Activated T-cell treated with anti-CD3 and anti-CD28 coated beads, Interleukin-2, amount 50 U/mL, for 24 hours (primary cell): ENCODE data around the gene CLDN12.
A peak's percentile ranks its signal among the peaks of the same experiment; 100 is the strongest.

Experiments used
- DNase-seq: peaks from one replicate; pipeline ENCODE4 v3.0.0-alpha.2; 2020
- H3K27ac Mint-ChIP-seq: 2 replicates; pipeline ENCODE4 v1.8.0; 2020; ENCODE audit warnings: mild to moderate bottlenecking, mixed read lengths
- H3K27me3 Mint-ChIP-seq: 2 replicates; pipeline ENCODE4 v1.8.0; 2020; ENCODE audit warnings: mixed read lengths
- H3K36me3 Mint-ChIP-seq: 2 replicates; pipeline ENCODE4 v1.8.0; 2020; ENCODE audit warnings: low read depth, mixed read lengths
- H3K4me1 Mint-ChIP-seq: 2 replicates; pipeline ENCODE4 v1.8.0; 2020; ENCODE audit warnings: low read depth, mixed read lengths
- H3K4me3 Mint-ChIP-seq: 2 replicates; pipeline ENCODE4 v1.8.0; 2020; ENCODE audit warnings: mild to moderate bottlenecking, moderate library complexity, mixed read lengths
- H3K9me3 Mint-ChIP-seq: 2 replicates; pipeline ENCODE4 v1.8.0; 2020; ENCODE audit warnings: mixed read lengths

CLDN12 gene

DNA sequence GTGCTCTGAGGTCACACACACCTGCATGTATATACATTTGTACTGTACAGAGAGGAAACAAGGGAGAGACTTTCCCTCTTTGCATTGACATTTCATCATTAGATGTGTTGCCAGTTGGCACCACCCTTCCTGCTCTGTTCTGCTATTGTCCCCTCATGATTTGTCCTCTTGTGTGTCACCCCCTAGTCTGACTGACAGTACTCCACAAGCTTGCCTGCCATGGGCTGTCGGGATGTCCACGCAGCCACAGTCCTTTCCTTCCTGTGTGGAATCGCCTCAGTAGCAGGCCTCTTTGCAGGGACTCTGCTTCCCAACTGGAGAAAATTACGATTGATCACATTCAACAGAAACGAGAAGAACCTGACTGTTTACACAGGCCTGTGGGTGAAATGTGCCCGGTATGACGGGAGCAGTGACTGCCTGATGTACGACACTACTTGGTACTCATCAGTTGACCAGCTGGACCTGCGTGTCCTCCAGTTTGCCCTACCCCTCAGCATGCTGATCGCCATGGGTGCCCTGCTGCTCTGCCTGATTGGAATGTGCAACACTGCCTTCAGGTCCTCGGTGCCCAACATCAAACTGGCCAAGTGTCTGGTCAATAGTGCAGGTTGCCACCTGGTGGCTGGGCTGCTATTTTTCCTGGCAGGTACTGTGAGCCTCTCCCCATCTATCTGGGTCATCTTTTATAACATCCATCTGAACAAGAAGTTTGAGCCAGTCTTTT, 9.4 kb downstream of the CLDN12 start:
- no peak overlapping the region for H3K27ac Mint-ChIP-seq
- H3K27me3 Mint-ChIP-seq: no peaks in the 10 kb centered on the region
- H3K9me3 Mint-ChIP-seq: no peaks in the 10 kb centered on the region
- peaks cover 4% of the 10 kb centered on the region for H3K36me3 Mint-ChIP-seq
- H3K4me3 Mint-ChIP-seq: no peak overlapping the region
- DNase-seq: no peak
- H3K4me1 Mint-ChIP-seq: no peaks in the 10 kb centered on the region

DNA sequence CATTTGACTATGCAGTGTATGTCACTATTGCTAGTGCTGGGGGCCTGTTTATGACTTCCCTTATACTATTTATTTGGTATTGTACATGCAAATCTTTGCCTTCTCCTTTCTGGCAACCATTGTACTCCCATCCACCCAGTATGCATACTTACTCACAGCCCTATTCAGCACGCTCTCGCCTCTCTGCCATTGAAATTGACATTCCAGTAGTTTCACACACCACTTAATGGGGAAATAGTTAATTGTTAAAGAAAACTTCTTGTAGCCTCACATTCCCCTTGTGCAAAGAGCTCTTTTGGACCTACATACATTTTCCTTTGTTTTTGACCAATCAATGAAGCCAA, 9.9 kb downstream of the CLDN12 start:
- peaks cover 2% of the 10 kb centered on the region for H3K36me3 Mint-ChIP-seq
- H3K4me3 Mint-ChIP-seq: no peak overlapping the region
- no peak overlapping the region for H3K27ac Mint-ChIP-seq
- no peaks in the 10 kb centered on the region for H3K9me3 Mint-ChIP-seq
- no peaks in the 10 kb centered on the region for H3K27me3 Mint-ChIP-seq
- H3K4me1 Mint-ChIP-seq: no peaks in the 10 kb centered on the region
- no peak for DNase-seq

DNA sequence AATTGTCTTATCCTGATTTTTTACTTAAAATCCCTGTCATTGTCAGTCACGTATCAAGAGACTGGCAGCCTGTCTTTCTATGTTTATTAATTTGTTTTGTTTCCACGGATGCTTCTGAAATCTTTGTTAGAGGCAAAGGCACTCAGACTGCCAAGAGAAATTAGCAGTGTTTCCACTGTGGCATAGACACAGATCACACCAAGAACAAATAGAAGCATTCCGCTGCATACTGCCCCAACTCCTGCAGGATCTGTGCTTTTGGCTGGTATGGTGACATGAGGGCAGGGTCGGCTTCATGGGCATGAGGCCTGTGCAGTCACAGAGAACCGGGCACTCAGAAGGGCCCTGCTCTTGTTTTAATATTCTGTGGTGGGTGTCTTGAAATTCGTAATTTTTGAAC, 18.4 kb downstream of the CLDN12 start:
- no peaks in the 10 kb centered on the region for H3K27me3 Mint-ChIP-seq
- H3K9me3 Mint-ChIP-seq: no peaks in the 10 kb centered on the region
- H3K27ac Mint-ChIP-seq: no peak overlapping the region
- no peaks in the 10 kb centered on the region for H3K36me3 Mint-ChIP-seq
- DNase-seq: no peak
- peaks cover 18% of the 10 kb centered on the region for H3K4me1 Mint-ChIP-seq
- no peak overlapping the region for H3K4me3 Mint-ChIP-seq

DNA sequence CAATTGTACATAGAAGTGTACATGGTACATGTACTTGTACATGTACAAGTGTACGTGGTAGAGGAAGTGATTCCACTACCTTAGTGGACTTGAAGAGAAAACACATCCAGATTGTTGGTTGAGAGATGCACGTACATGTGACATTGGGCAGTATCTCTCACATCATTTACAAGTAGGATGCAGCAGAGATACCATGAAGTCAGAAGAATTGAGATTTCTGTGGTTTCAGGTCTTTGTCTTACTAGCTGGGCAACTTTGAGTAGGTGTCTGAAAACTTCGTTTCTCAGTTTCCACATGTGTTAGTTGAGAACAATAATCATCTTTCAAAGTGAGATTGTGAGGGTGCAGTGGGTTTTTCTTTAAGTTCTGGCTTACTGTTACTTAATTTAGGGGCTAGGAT, 21.5 kb downstream of the CLDN12 start:
- DNase-seq: no peak
- Mint-ChIP-seq H3K4me1 (peaks cover 18% of the 10 kb centered on the region), H3K4me3 (no peak overlapping the region), H3K27me3 (no peaks in the 10 kb centered on the region), H3K27ac (peak overlapping the region; percentile 67), H3K9me3 (no peaks in the 10 kb centered on the region), H3K36me3 (no peaks in the 10 kb centered on the region)

DNA sequence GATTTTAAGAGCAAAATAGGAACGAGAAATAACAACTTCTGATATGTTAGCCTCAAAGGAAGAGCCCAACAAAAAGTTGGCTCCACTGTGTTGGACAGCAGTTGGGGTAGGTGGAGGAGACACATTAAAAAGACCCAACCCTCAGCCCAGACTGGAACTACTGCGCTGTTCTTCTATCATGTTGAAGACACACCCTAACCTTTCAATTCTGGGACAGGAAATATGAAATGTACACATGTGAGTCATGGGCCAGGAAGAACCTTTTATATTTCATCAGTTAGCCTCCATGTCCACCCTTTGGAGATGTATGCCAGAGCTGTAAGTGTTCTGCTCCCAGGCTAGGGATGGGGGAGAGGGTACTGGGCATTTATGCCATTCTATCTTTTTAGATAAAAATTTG, 22.1 kb downstream of the CLDN12 start:
- H3K4me1 Mint-ChIP-seq: peaks cover 18% of the 10 kb centered on the region
- H3K9me3 Mint-ChIP-seq: no peaks in the 10 kb centered on the region
- no peaks in the 10 kb centered on the region for H3K36me3 Mint-ChIP-seq
- H3K27me3 Mint-ChIP-seq: peaks cover 4% of the 10 kb centered on the region
- no peak for DNase-seq
- no peak overlapping the region for H3K4me3 Mint-ChIP-seq
- H3K27ac Mint-ChIP-seq: peak overlapping the region; percentile 67

DNA sequence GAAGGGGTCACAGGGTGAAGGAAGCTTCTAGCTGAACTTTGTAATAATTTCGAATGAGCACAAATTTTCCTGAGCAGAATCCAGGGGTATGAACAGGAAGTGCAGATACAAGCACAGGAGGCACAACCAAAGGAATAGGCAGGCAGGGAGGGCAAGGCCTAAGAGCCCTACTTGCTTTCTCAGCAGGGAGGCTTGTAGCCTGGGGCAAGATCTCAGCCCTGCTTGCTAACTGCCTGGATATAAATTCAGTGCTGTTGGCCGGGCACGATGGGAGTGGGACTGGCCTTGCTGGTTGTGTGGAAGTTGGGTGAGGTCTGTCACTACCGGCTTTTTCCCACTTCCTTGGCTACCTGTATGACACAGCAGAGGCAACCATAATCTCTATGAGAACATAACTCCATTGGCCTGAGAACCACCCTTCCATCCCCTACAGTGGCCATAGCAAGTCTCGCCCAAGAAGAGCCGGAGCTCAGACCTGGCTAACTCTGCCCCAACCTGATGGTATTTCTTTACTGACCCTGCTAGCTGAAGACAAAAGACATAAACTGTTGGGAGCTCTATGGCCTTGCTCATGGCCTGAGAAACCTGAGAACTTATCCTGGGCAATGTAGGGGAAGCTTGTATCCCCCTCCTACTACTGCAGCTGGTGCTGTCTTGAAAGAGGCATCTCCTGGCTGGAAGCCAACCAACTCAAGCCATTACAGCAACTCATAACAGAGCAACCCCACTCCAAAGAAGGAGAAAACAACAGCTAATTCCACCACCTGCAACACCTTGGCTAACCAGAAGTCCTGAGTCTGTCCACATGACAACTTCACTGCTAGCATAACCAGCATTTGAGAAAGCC, 27.6 kb downstream of the CLDN12 start:
- no peaks in the 10 kb centered on the region for H3K9me3 Mint-ChIP-seq
- no peaks in the 10 kb centered on the region for H3K36me3 Mint-ChIP-seq
- peaks cover 34% of the 10 kb centered on the region for H3K27me3 Mint-ChIP-seq
- peaks cover 2% of the 10 kb centered on the region for H3K4me1 Mint-ChIP-seq
- no peak for DNase-seq
- no peak overlapping the region for H3K27ac Mint-ChIP-seq
- no peak overlapping the region for H3K4me3 Mint-ChIP-seq

DNA sequence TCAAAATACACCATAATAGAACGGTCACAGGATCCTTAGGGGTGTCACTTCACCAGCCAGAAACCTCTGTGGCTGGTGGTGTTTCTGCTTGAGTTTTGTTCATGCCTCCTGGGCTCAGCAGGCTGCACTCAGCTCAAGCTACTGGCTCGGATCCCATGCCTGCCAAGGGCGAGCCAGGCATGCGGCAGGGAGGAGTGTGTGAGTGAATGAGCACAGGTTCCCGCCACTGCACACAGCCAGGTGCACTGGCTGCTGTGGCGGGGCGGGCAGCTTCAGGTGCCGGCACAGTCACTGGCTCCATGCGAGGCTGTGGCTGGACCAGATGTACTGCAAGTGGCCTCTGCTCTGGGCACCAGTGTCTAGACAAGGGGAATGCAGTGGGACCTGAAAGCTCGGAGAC, 29.5 kb downstream of the CLDN12 start:
- no peaks in the 10 kb centered on the region for H3K9me3 Mint-ChIP-seq
- no peaks in the 10 kb centered on the region for H3K4me1 Mint-ChIP-seq
- DNase-seq: no peak
- H3K4me3 Mint-ChIP-seq: no peak overlapping the region
- H3K36me3 Mint-ChIP-seq: no peaks in the 10 kb centered on the region
- peaks cover 34% of the 10 kb centered on the region for H3K27me3 Mint-ChIP-seq
- H3K27ac Mint-ChIP-seq: no peak overlapping the region

DNA sequence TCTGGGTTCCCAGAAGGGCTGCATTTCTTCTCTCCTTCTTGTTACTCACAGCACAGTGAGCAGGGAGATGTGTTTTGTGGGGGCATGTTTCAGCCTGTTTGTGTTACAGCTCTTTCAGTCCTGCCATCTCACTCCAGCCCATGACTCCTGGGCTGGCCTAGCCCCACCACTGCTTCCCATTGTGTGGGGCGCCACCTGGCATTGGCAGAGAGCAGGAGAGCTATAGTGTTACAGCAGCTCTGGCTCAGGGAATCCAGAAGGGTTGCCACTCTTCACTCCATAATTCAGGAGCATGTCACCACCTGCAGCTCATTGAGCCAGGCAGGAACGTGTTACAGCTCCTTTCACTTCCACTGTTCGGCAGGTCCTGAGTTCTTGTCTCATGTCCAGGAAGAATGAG, 30.0 kb downstream of the CLDN12 start:
- H3K36me3 Mint-ChIP-seq: no peaks in the 10 kb centered on the region
- no peaks in the 10 kb centered on the region for H3K9me3 Mint-ChIP-seq
- DNase-seq: no peak
- no peaks in the 10 kb centered on the region for H3K4me1 Mint-ChIP-seq
- no peak overlapping the region for H3K4me3 Mint-ChIP-seq
- H3K27ac Mint-ChIP-seq: no peak overlapping the region
- peaks cover 34% of the 10 kb centered on the region for H3K27me3 Mint-ChIP-seq

DNA sequence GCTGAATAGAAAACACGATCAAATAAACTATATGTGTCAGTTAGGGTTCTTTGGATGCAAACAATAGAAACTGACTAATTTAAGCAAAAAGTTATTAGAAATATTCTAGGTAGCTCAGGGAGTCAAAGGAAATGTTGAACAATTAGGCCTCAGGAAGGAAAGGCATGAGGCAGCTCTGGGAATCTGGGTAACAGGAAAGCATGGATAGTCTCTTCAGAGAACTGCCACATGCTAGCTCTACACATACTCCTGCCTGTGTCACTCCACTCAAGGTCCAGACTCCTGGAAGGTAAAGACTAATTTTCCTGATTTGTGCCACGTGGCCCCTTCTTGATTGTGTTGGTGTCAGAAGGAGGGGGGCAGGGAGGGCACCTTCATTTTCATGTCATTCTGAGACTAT, 42.4 kb downstream of the CLDN12 start:
- H3K4me3 Mint-ChIP-seq: no peak overlapping the region
- no peak for DNase-seq
- H3K9me3 Mint-ChIP-seq: no peaks in the 10 kb centered on the region
- H3K27ac Mint-ChIP-seq: no peak overlapping the region
- no peaks in the 10 kb centered on the region for H3K4me1 Mint-ChIP-seq
- H3K36me3 Mint-ChIP-seq: no peaks in the 10 kb centered on the region
- peaks cover 11% of the 10 kb centered on the region for H3K27me3 Mint-ChIP-seq

DNA sequence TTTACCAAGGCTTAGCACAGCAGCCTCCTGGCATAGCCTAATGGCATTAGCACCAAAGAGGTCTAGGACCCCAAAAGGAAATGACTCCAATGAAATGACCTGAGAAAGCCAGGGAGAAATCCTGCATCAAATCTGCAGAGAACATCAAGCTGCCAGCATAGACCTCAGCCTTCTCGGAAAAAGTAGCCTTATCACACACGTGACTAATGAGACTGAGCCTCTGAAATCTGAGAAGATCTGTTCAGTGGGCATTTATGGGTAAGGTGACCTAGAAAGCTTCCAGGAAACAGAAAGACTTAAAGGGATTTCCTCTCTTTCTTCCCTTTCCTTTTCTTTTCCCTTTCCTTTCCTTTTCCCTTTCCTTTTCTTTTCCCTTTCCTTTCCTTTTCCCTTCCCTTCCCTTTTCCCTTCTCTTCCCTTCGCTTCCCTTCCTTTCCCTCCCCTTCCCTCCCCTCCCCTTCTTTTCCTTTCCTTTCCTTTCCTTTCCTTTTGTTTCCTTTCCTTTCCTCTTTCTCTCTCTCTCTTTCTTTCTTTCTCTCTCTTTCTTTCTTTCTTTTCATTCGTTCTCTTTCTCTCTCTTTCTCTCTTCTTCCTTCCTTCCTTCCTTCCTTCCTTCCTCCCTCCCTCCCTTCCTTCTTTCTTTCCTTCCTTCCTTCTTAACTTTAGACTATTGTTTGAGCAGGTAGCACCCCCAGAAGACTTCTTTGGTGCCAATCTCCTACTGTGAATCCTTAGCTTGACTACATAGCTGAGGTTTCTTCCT, 43.1 kb downstream of the CLDN12 start:
- H3K9me3 Mint-ChIP-seq: no peaks in the 10 kb centered on the region
- H3K27ac Mint-ChIP-seq: no peak overlapping the region
- no peak for DNase-seq

DNA sequence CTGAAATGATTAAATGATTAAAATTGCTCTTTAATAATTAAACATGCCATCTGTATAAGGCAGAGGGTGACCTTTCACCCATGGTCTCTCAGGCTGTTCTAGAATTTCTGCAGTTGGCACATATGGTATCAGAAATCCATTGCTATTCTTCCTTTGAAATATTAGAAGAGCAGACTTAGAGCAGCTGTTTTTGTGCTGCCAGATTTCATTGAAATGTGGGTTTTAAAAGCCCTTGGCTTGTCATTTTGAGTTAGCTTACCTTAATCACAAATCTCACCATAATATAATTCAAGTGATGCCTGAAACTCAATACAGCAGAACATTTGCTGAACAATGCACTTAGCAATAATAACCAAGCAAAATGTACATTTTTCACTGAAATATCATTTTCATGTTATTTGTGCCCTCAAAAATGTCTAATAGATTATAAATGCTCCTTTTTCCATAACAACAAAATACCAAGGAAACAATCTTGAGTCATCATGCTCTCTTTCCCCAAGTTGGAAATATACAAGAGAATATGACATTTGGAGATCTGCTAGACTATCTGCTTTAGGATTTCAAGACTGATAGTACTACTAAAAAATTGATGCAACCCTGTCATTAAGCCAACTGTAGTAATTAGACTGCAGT, 50.1 kb downstream of the CLDN12 start:
- no peaks in the 10 kb centered on the region for H3K9me3 Mint-ChIP-seq
- DNase-seq: no peak
- peaks cover 12% of the 10 kb centered on the region for H3K27me3 Mint-ChIP-seq
- no peaks in the 10 kb centered on the region for H3K36me3 Mint-ChIP-seq
- peaks cover 7% of the 10 kb centered on the region for H3K4me1 Mint-ChIP-seq
- no peak overlapping the region for H3K27ac Mint-ChIP-seq
- no peak overlapping the region for H3K4me3 Mint-ChIP-seq

More for the DNA sequence above, 43.1 kb downstream of the CLDN12 start:
- H3K36me3 Mint-ChIP-seq: no peaks in the 10 kb centered on the region
- no peaks in the 10 kb centered on the region for H3K4me1 Mint-ChIP-seq
- H3K4me3 Mint-ChIP-seq: no peak overlapping the region
- H3K27me3 Mint-ChIP-seq: peaks cover 11% of the 10 kb centered on the region

DNA sequence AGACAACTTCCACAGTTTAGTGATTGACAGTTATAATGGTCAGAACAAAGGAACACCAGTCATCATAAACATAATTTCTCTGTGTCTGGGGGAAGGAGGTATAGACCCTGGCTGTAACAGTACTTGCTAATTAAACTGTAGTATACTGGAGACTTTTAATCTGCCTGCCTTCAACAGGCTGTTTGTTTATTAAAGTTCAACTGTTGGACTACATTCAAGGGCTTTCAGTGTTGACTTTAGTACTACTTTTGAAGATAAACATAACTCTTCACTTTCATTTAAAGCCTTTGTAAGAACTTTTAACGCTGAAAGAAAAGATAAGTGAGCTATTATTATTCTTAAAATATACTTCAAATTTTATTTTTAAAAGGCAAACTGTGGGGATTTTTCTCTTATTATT, 50.7 kb downstream of the CLDN12 start:
- H3K4me3 Mint-ChIP-seq: no peak overlapping the region
- H3K27me3 Mint-ChIP-seq: peaks cover 12% of the 10 kb centered on the region
- H3K9me3 Mint-ChIP-seq: no peaks in the 10 kb centered on the region
- no peak overlapping the region for H3K27ac Mint-ChIP-seq
- H3K4me1 Mint-ChIP-seq: peaks cover 7% of the 10 kb centered on the region
- no peak for DNase-seq
- no peaks in the 10 kb centered on the region for H3K36me3 Mint-ChIP-seq

DNA sequence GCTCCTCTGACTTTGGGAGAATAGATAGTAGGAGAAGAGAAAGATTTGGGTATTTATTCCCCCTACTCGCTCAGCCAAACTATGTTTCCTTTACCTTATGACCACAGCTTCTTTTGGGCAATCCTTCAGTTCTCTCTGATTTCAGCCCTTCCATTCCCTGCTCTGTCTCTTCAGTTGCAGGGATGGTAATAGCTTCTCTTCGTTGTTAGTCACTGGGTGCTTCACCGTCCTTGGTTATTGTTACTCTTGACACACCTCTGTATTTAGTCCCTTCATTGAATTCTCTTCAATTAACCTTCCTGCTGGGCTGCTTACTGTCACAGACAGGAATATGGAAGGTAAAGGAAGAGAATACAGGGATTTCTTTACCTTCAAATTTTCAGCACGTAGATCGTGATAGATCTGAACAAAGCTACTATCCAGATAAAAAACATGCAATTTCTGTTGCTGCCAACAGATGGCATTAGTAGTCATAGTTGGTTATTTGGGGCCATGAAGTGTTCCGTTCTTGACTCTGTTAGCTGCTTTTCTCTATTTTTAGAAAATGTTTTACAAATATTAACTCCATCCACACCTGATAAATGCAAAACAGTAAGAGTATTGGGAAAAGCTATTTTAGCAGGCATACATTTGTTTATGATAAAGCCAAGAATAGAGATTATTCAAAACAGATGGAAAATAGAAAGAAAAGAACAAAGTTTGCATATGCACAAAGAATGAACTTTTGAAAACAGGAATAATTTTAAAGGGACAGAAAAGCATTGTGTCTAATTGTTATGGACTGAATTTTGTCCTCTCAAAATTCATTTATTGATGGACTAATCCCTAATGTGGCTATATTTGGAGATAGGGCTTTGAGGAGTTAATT, 52.1 kb downstream of the CLDN12 start:
- no peak for DNase-seq
- Mint-ChIP-seq H3K4me3 (no peak overlapping the region), H3K27me3 (peaks cover 12% of the 10 kb centered on the region), H3K9me3 (no peaks in the 10 kb centered on the region), H3K27ac (no peak overlapping the region), H3K4me1 (peaks cover 7% of the 10 kb centered on the region), H3K36me3 (no peaks in the 10 kb centered on the region)

DNA sequence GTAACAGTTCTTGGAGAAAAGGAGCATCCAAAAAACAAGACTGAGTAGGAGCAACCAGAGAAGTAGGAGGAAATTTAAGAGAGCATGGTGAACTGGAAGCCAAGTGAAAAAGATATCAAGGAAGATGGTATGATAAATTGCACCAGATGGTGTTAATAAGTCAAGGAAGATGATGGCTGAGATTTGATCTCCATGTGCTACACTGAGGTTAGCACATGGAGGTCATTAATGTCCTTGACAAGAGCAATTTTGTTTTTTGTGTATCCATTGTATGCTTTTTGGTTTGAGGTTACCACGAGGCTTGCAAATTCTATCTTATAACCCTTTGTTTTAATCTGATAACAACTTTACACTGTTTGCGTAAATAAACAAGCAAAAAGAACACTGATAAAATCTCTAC, 54.8 kb downstream of the CLDN12 start:
- DNase-seq: no peak
- no peaks in the 10 kb centered on the region for H3K9me3 Mint-ChIP-seq
- no peak overlapping the region for H3K27ac Mint-ChIP-seq
- H3K4me1 Mint-ChIP-seq: peaks cover 11% of the 10 kb centered on the region
- H3K36me3 Mint-ChIP-seq: no peaks in the 10 kb centered on the region
- H3K4me3 Mint-ChIP-seq: no peak overlapping the region
- peaks cover 12% of the 10 kb centered on the region for H3K27me3 Mint-ChIP-seq
